Panc1 (cell line): ENCODE results near the gene CNPY3. TPM values are rescaled to one million over a fixed set of nuclear protein-coding genes. Genes with fewer than 3 reads are reported as not detected.

Source experiments
- ATAC-seq: fragments of 200-7000 bp; cut with Tn5 transposase; 2 replicates; pipeline ENCODE4 v1.9.1; 2020; ENCODE audit warnings: mild to moderate bottlenecking, moderate library complexity
- BruUV-seq: library from RNA; stranded (reverse); fragments of 400-500 nt; replicated peaks from 2 replicates; lab custom pipeline; 2021; lab: Mats Ljungman, UMichigan
- CTCF ChIA-PET: fragments of 300-600 bp; sonication (Branson Sonifier 250); formaldehyde crosslinking; loops from one replicate; lab custom pipeline; 2022; ENCODE audit warnings: antibody characterized with exemption; lab: Charles Lee
- POLR2A ChIA-PET: fragments of 300-600 bp; sonication (Branson Sonifier 250); formaldehyde crosslinking; loops from one replicate; lab custom pipeline; 2022; ENCODE audit warnings: antibody characterized with exemption; lab: Charles Lee
- DNase-seq: peaks from one replicate; pipeline ENCODE4 v3.0.0-alpha.2; 2010; ENCODE audit warnings: low read depth, low spot score
- H3K27ac ChIP-seq: 2 replicates; pipeline ENCODE4 v1.5.1; 2011; ENCODE audit warnings: mild to moderate bottlenecking, low read length, inconsistent platforms
- H3K27me3 ChIP-seq: fragments of 200-500 bp; sonication (Bioruptor generic); 2 replicates; pipeline ENCODE4 v1.6.0; 2014; ENCODE audit warnings: low read length, inconsistent platforms; ENCODE audit not compliant: control insufficient read depth, insufficient read depth
- H3K36me3 ChIP-seq: fragments of 200-500 bp; sonication (Bioruptor generic); 2 replicates; pipeline ENCODE4 v1.5.1; 2014; ENCODE audit warnings: inconsistent platforms, mild to moderate bottlenecking, low read length, moderate library complexity; ENCODE audit not compliant: control insufficient read depth, insufficient read depth
- H3K4me1 ChIP-seq: 2 replicates; pipeline ENCODE4 v1.5.1; 2011; ENCODE audit warnings: inconsistent platforms, mild to moderate bottlenecking, low read length, moderate library complexity; ENCODE audit not compliant: control insufficient read depth, insufficient read depth
- H3K4me3 ChIP-seq, 2 experiments: 2 replicates each; pipeline ENCODE4 v1.5.1; 2011 to 2012; ENCODE audit warnings: low read depth in 2 of 2, low read length in 2 of 2, mild to moderate bottlenecking in 2 of 2, inconsistent platforms in 1 of 2, moderate library complexity in 1 of 2
- H3K9me3 ChIP-seq: fragments of 200-500 bp; sonication (Bioruptor generic); 2 replicates; pipeline ENCODE4 v1.5.1; 2014; ENCODE audit warnings: low read depth, mild to moderate bottlenecking, inconsistent platforms, low read length, moderate library complexity; ENCODE audit not compliant: control insufficient read depth, insufficient read depth
- CTCF ChIP-seq: fragments of 450-650 bp; IDR thresholded peaks from 2 replicates; pipeline ENCODE4 v1.5.1; 2017; ENCODE audit warnings: mild to moderate bottlenecking
- POLR2AphosphoS5 ChIP-seq: IDR thresholded peaks from 2 replicates; pipeline ENCODE4 v1.6.1; 2012; ENCODE audit warnings: mild to moderate bottlenecking, low read depth, low read length, moderate library complexity
- REST ChIP-seq, 2 experiments: IDR thresholded peaks; 2 replicates each; pipeline ENCODE4 v1.6.1; 2011 to 2012; ENCODE audit warnings: low read depth in 2 of 2, control low read depth in 1 of 2, low read length in 1 of 2, mild to moderate bottlenecking in 1 of 2, moderate library complexity in 1 of 2; ENCODE audit not compliant: insufficient read depth in 1 of 2
- SIN3A ChIP-seq: IDR thresholded peaks from 2 replicates; pipeline ENCODE4 v1.6.1; 2012; ENCODE audit warnings: low read depth, mild to moderate bottlenecking, low read length, moderate library complexity, borderline replicate concordance; ENCODE audit not compliant: insufficient read depth
- TCF7L2 ChIP-seq: IDR thresholded peaks from 2 replicates; pipeline ENCODE4 v1.6.1; 2011; ENCODE audit warnings: mild to moderate bottlenecking, low read depth, low read length, inconsistent platforms
- in situ Hi-C: cut with HindIII; loops from 2 replicates; pipeline ENCODE4 v1.10.0; 2016; ENCODE audit warnings: low sequenced_read_pairs, low pct_unique_long_range_greater_than_20kb
- intact Hi-C: fragments of 100-400 bp; cut with micrococcal nuclease; formaldehyde crosslinking; loops from one replicate; pipeline ENCODE4 v1.10.0; 2022; ENCODE audit not compliant: unreplicated experiment
- total RNA-seq: library from RNA; stranded (reverse); gene quantifications from one replicate; pipeline ENCODE4 v1.2.1, GENCODE V29; 2021; ENCODE audit not compliant: unreplicated experiment

Gene CNPY3
- total RNA-seq, 1 experiment from 2014 or later, result 72.8 TPM

DNA sequence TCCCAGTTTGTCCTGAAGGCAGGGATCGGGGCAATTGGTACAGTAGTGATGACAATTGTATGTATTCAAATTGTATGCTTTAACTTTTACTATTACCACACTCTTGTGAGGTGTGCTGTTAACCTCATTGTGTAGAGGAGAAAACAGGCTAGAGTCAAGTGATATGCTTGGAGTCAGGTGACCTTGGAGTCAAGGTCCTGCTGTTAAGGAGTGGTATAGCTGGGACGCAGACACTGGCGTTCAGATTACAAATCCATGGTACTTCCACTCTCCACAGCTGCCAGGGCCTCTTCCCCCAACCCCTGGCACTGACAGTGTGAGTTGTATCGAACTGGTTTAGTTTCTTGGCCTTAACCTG is 10.5 kb downstream of the CNPY3 start:
- DNase-seq (no peak), ATAC-seq (no peak)
- no peak for TF ChIP-seq POLR2AphosphoS5
- no peak for TF ChIP-seq REST (IDR thresholded peaks at IDR 0.05; ENCODE audit: insufficient read depth in 1 of 2, low read depth in 2 of 2, low read length in 1 of 2)
- no peak for TF ChIP-seq SIN3A
- TF ChIP-seq CTCF, result no peak
- TF ChIP-seq TCF7L2, result no peak
- ChIA-PET CTCF (no interaction called here), POLR2A (no interaction called here)
- no peak overlapping the region for H3K27ac ChIP-seq
- peaks cover 6% of the 10 kb centered on the region; the same call in 1 of the 2 replicates for H3K36me3 ChIP-seq
- in situ Hi-C loops (no loop called here), intact Hi-C loops (no loop called here)
- BruUV-seq, result no TSS peak
- H3K4me1 ChIP-seq, result no peaks in the 10 kb centered on the region
- no peaks in the 10 kb centered on the region for H3K27me3 ChIP-seq
- no peak overlapping the region for H3K4me3 ChIP-seq
- no peaks in the 10 kb centered on the region for H3K9me3 ChIP-seq

- CTCF ChIA-PET, result interaction anchor here (0.6 kb wide), 1 partner anchor 1086 kb away, joined by 3 read pairs; no protein-coding TSS in a partner anchor
- peaks cover 3% of the 10 kb centered on the region; the same call in 1 of the 2 replicates for H3K36me3 ChIP-seq
Observed at GRCh38 chr6:42940493-42941045, 11.3 kb downstream of the CNPY3 start.

More at GRCh38 chr6:42940493-42941045, 11.3 kb downstream of the CNPY3 start:
- H3K4me3 ChIP-seq, result no peak overlapping the region
- H3K9me3 ChIP-seq, result no peaks in the 10 kb centered on the region
- ATAC-seq, result no peak
- H3K27ac ChIP-seq, result no peak overlapping the region
- H3K27me3 ChIP-seq, result no peaks in the 10 kb centered on the region
- H3K4me1 ChIP-seq, result no peaks in the 10 kb centered on the region
- BruUV-seq, result no TSS peak
- in situ Hi-C loops (no loop called here), intact Hi-C loops (no loop called here)
- DNase-seq, result no peak
- POLR2A ChIA-PET, result interaction anchor here (0.6 kb wide), 1 partner anchor 556 kb away, joined by 5 read pairs; no protein-coding TSS in a partner anchor
- TF ChIP-seq REST (IDR thresholded peaks at IDR 0.05; ENCODE audit: insufficient read depth in 1 of 2, low read depth in 2 of 2, low read length in 1 of 2), result no peak
- no peak for TF ChIP-seq POLR2AphosphoS5
- TF ChIP-seq TCF7L2, result no peak
- no peak for TF ChIP-seq SIN3A
- no peak for TF ChIP-seq CTCF
